Measurements from ENCODE around the gene HMGB2.

Gene HMGB2

DNA sequence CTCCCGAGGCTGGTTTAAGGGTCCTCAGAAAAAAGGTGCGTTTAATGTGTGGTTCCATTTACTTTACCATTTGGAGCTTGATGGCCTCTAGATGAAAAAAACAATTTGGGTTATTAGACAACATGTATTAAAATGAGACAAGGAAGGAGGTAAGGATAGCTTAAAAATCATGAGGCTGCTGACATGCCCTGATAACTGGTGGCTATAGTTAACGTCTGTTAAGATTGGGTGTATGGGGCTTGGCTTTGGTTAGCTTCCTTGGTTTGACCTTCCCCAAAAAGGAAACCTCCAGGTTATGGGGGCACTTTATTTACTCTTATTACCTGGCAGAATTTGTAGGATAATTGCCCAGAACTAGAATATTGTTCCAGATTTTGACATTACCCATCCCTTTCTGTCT lies 51.5 kb downstream of the HMGB2 start:
- DNase-seq, result no peak

DNA sequence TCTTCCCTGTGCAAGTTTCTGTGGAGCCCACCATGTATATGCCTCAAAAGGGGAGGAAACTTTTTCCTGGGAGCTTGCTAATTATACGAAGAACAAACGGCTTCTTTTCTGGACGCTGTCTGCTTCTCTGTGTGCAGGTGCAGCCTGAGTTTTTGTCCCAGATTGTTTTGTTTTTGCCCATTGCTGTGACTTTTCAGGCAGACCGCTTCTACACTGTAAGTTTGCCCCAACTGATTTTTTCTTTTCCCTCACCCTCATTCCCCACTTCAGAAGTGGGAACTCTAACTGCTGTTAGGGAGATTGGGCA lies 51.9 kb downstream of the HMGB2 start:
- no peak for DNase-seq

DNA sequence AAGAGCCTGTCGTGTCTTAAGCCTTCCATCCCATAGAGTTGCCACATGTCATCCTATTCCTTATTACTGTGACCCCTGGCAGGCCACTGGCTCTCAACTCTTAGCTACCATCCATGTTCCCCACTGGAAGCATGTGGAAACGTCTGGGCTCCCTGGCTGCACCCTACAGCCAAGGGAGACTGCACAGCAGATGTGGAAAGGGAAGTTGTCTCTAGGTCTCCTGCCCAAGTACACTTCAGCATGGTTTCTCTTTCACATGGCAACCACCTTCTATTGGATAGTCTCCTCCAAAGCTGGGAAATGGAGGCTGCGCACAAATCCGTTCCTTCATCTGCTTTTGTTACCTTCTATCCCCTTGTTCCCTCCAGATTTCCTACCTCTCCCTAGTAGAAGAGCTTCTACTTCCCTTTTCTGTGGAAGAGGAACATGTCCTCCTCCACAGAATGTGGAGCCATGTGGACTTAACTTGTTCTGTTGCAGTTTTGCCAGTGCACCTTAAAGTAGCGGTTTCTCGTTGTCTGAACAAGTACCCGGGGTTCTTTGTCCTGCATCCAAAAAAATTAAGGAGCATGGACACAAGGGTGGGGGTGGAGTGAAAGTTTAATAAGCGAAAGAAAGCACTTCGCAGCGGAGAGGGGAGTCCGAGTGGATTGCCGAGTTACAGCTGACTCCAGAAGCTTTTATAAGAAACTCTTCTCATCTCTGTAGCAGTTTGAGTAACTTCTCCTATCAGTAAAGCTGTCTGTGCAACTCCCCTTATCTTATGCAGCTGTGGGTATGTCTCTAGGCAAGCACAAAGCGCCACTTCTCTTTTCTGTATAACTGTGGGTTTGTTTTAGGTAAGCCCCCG lies 52.5 kb downstream of the HMGB2 start:
- no peak for DNase-seq
